ENCODE data around the gene ARHGEF38. TPM values are rescaled to one million over a fixed set of nuclear protein-coding genes. Genes with fewer than 3 reads are reported as not detected.

Gene ARHGEF38
- total and polyA plus RNA-seq, 4 donors = 0.03 to 0.92 (median 0.37) TPM

- H3K27ac ChIP-seq (ENCODE audit: low read depth in 1 of 2, low read length in 2 of 2) = no peak overlapping the region
- TF ChIP-seq REST (IDR thresholded peaks at IDR 0.05) = no peak
- no peak for TF ChIP-seq RAD21 (IDR thresholded peaks at IDR 0.05)
- no peak for TF ChIP-seq HNF4G (IDR thresholded peaks at IDR 0.05)
- TF ChIP-seq GABPA (IDR thresholded peaks at IDR 0.05 in 1 of 2, conservative IDR thresholded peaks at IDR 0.05 in 1 of 2) = no peak
- TF ChIP-seq FOXA1 (IDR thresholded peaks at IDR 0.05) = no peak
- H3K9me3 ChIP-seq (ENCODE audit: control insufficient read depth in 4 of 4, low read length in 3 of 4) = no peaks in the 10 kb centered on the region
- no peak overlapping the region for H3K4me3 ChIP-seq (ENCODE audit: low read depth in 1 of 3, low read length in 3 of 3)
- H3K4me1 ChIP-seq (ENCODE audit: control insufficient read depth in 4 of 4, insufficient read depth in 4 of 4, low read length in 3 of 4) = peaks cover 3 to 10% (median 7%) of the 10 kb centered on the region in 4 donors
- no peak overlapping the region for H3K9ac ChIP-seq (ENCODE audit: low read depth in 1 of 2, low read length in 2 of 2)
- no peaks in the 10 kb centered on the region for H3K36me3 ChIP-seq (ENCODE audit: control insufficient read depth in 4 of 4, insufficient read depth in 3 of 4, low read depth in 1 of 4, low read length in 3 of 4)
- no peaks in the 10 kb centered on the region for H3K27me3 ChIP-seq (ENCODE audit: control insufficient read depth in 4 of 4, insufficient read depth in 4 of 4, low read length in 3 of 4)
- WGBS = 94% methylated on average over 4 of the region's 4 CpGs
- DNase-seq (ENCODE audit: low spot score) = no peak
Observed at GRCh38 chr4:105623099-105623498, 70.7 kb downstream of the ARHGEF38 start.

- H3K4me3 ChIP-seq (ENCODE audit: low read depth in 1 of 3, low read length in 3 of 3) = no peak overlapping the region
- H3K9ac ChIP-seq (ENCODE audit: low read depth in 1 of 2, low read length in 2 of 2) = no peak overlapping the region
- H3K9me3 ChIP-seq (ENCODE audit: control insufficient read depth in 4 of 4, low read length in 3 of 4) = no peaks in the 10 kb centered on the region
- no peak overlapping the region for H3K27ac ChIP-seq (ENCODE audit: low read depth in 1 of 2, low read length in 2 of 2)
- H3K36me3 ChIP-seq (ENCODE audit: control insufficient read depth in 4 of 4, insufficient read depth in 3 of 4, low read depth in 1 of 4, low read length in 3 of 4) = no peaks in the 10 kb centered on the region
- peak; percentile 50 to 52 for TF ChIP-seq RXRA (IDR thresholded peaks at IDR 0.05)
- TF ChIP-seq RAD21 (IDR thresholded peaks at IDR 0.05) = peak; percentile 15 to 53
- TF ChIP-seq ATF3 (IDR thresholded peaks at IDR 0.05) = peak; percentile 15
- peak; percentile 11 for TF ChIP-seq NR2F2 (IDR thresholded peaks at IDR 0.05)
- TF ChIP-seq HNF4G (IDR thresholded peaks at IDR 0.05) = peak; percentile 27
- no peak for TF ChIP-seq MAX (IDR thresholded peaks at IDR 0.05)
- TF ChIP-seq EGR1 (IDR thresholded peaks at IDR 0.05; ENCODE audit: low read depth in 2 of 2) = no peak
- peak; percentile 80 for TF ChIP-seq YY1 (IDR thresholded peaks at IDR 0.05)
- peak; percentile 73 for TF ChIP-seq SP1 (IDR thresholded peaks at IDR 0.05)
- TF ChIP-seq FOXA2 (IDR thresholded peaks at IDR 0.05) = no peak
- TF ChIP-seq TAF1 (conservative IDR thresholded peaks at IDR 0.05) = no peak
- TF ChIP-seq HNF4A (conservative IDR thresholded peaks at IDR 0.05) = peak; percentile 70 to 79
- no peak for TF ChIP-seq JUND (IDR thresholded peaks at IDR 0.05)
- no peak for TF ChIP-seq FOXA1 (IDR thresholded peaks at IDR 0.05)
- no peak for TF ChIP-seq ZBTB33 (IDR thresholded peaks at IDR 0.05)
- TF ChIP-seq GABPA (IDR thresholded peaks at IDR 0.05 in 1 of 2, conservative IDR thresholded peaks at IDR 0.05 in 1 of 2) = no peak
- TF ChIP-seq CTCF (IDR thresholded peaks at IDR 0.05; ENCODE audit: low read depth, low read length, missing input control) = no peak
- no peak for DNase-seq (ENCODE audit: low spot score)
- no peaks in the 10 kb centered on the region for H3K27me3 ChIP-seq (ENCODE audit: control insufficient read depth in 4 of 4, insufficient read depth in 4 of 4, low read length in 3 of 4)
- WGBS = 20% methylated on average over 4 of the region's 4 CpGs
- peaks cover 3 to 7% (median 6%) of the 10 kb centered on the region in 4 donors for H3K4me1 ChIP-seq (ENCODE audit: control insufficient read depth in 4 of 4, insufficient read depth in 4 of 4, low read length in 3 of 4)
Observed at GRCh38 chr4:105624530-105624929, 72.1 kb downstream of the ARHGEF38 start.

All from liver (tissue), 9 donors.